Measurements from ENCODE around the gene CNTN4. TPM values are rescaled to one million over a fixed set of nuclear protein-coding genes. Genes with fewer than 3 reads are reported as not detected.

Gene CNTN4
- total and polyA plus RNA-seq, 2 of the 8 experiments (the other 6 are each of a cell fraction or from before 2014, with no cell fraction given), result 0.41 to 2.2 TPM

GRCh38 chr3:2377281-2377680, 278.6 kb downstream of the CNTN4 start:
- Histone ChIP-seq H3K9ac (replicated peaks in 1 of 4; ENCODE audit: extremely low read depth in 1 of 4, low read depth in 3 of 4, low read length in 3 of 4) (no peak overlapping the region), H3K18ac (ENCODE audit: extremely low read depth, low read length) (no peak overlapping the region), H3K4me2 (ENCODE audit: insufficient read depth in 1 of 2, low read depth in 2 of 2, low read length in 2 of 2) (no peak overlapping the region), H3K36me3 (ENCODE audit: control insufficient read depth in 2 of 4, insufficient read depth in 4 of 4, low read length in 3 of 4) (no peaks in the 10 kb centered on the region), H3K23me2 (ENCODE audit: low read depth, low read length) (no peaks in the 10 kb centered on the region), H2BK15ac (ENCODE audit: low read length) (no peak overlapping the region), H2BK120ac (replicated peaks; ENCODE audit: low read depth, low read length) (no peak overlapping the region), H3K14ac (ENCODE audit: insufficient read length) (no peak overlapping the region), H2AK5ac (ENCODE audit: low read depth, low read length) (no peak overlapping the region), H3K27me3 (replicated peaks in 1 of 4; ENCODE audit: control insufficient read depth in 3 of 4, extremely low read depth in 1 of 4, insufficient read depth in 3 of 4, low read length in 3 of 4) (no peaks in the 10 kb centered on the region), H4K20me1 (replicated peaks in 1 of 2; ENCODE audit: control insufficient read depth in 1 of 2, insufficient read depth in 2 of 2, low read length in 2 of 2) (no peaks in the 10 kb centered on the region), H4K5ac (ENCODE audit: insufficient read length, low read depth, low read length) (no peak overlapping the region), H3K4me1 (replicated peaks in 1 of 4; ENCODE audit: control insufficient read depth in 3 of 4, insufficient read depth in 4 of 4, low read length in 3 of 4) (no peaks in the 10 kb centered on the region), H2BK20ac (ENCODE audit: low read length) (no peak overlapping the region), H3K79me2 (ENCODE audit: control insufficient read depth in 1 of 2, insufficient read depth in 2 of 2, low read length in 2 of 2) (no peaks in the 10 kb centered on the region), H3K79me1 (ENCODE audit: low read depth, low read length) (no peaks in the 10 kb centered on the region), H2BK12ac (ENCODE audit: low read depth, low read length) (no peak overlapping the region), H2BK5ac (ENCODE audit: low read depth, low read length) (no peak overlapping the region), H2AFZ (ENCODE audit: low read length) (no peak overlapping the region), H4K8ac (ENCODE audit: extremely low read depth, insufficient read depth, low read length) (no peak overlapping the region), H3K56ac (replicated peaks; ENCODE audit: insufficient read length, low read depth, low read length) (no peak overlapping the region), H3K4ac (replicated peaks; ENCODE audit: insufficient read length, low read depth, low read length) (no peak overlapping the region), H4K91ac (replicated peaks; ENCODE audit: insufficient read length, low read length) (no peak overlapping the region), H3K4me3 (ENCODE audit: extremely low read depth in 1 of 4, insufficient read depth in 2 of 4, low read depth in 3 of 4, low read length in 4 of 4) (no peak overlapping the region), H3K23ac (ENCODE audit: insufficient read length) (no peak overlapping the region), H3K27ac (ENCODE audit: low read depth, low read length) (no peak overlapping the region), H3K9me3 (ENCODE audit: insufficient read depth in 2 of 2, low read depth in 1 of 2, low read length in 1 of 2) (no peaks in the 10 kb centered on the region)
- FAIRE-seq (no peak), DNase-seq (ENCODE audit: low read depth in 1 of 2, low spot score in 2 of 2) (no peak)
- POLR2A ChIA-PET (ENCODE audit: partially characterized antibody), result no interaction called here
- CTCF ChIA-PET (ENCODE audit: partially characterized antibody), result interaction anchor here (0.6 kb wide), 1 partner anchor 16 kb away, joined by 4 read pairs; no protein-coding TSS in a partner anchor
- WGBS, 2 experiments (ENCODE audit: extremely low coverage in 1 of 2, insufficient coverage in 1 of 2, insufficient read length in 1 of 2, insufficient replicate concordance in 2 of 2, low coverage in 1 of 2, low lambda C conversion rate in 2 of 2, missing lambda C conversion rate in 1 of 2), result 90% methylated on average over 1 of the region's 1 CpG; no CpG with 5 or more reads in 1 of the 2 experiments
- TF ChIP-seq KDM5A (IDR thresholded peaks at IDR 0.05; ENCODE audit: low read length), result no peak
